NT2/D1 (cell line): ENCODE data around the gene DLK1.

ENCODE experiments used
- DNase-seq: peaks from one replicate; pipeline ENCODE4 v3.0.0-alpha.2; 2011; ENCODE audit warnings: low read depth, low spot score
- H3K27me3 ChIP-seq: 2 replicates; pipeline ENCODE4 v1.6.0; 2011; ENCODE audit warnings: mild to moderate bottlenecking; ENCODE audit not compliant: insufficient read length, insufficient read depth
- H3K36me3 ChIP-seq: 2 replicates; pipeline ENCODE4 v1.6.1; 2011; ENCODE audit warnings: mild to moderate bottlenecking, low read length, mixed read lengths; ENCODE audit not compliant: insufficient read depth, insufficient read length
- H3K4me1 ChIP-seq: 2 replicates; pipeline ENCODE4 v1.5.1; 2011; ENCODE audit not compliant: insufficient read depth, insufficient read length
- H3K4me3 ChIP-seq: 2 replicates; pipeline ENCODE4 v1.5.1; 2011; ENCODE audit warnings: low read depth; ENCODE audit not compliant: insufficient read length
- H3K9ac ChIP-seq: 2 replicates; pipeline ENCODE4 v1.6.0; 2011; ENCODE audit warnings: low read depth; ENCODE audit not compliant: insufficient read length
- H3K9me3 ChIP-seq: 2 replicates; pipeline ENCODE4 v1.5.1; 2011; ENCODE audit warnings: mild to moderate bottlenecking, low read length; ENCODE audit not compliant: insufficient read depth
- SUZ12 ChIP-seq: IDR thresholded peaks from 2 replicates; pipeline ENCODE4 v1.6.1; 2011; ENCODE audit not compliant: insufficient read length, insufficient read depth; ENCODE audit errors: extremely low read depth
- YY1 ChIP-seq: IDR thresholded peaks from 2 replicates; pipeline ENCODE4 v1.6.1; 2011; ENCODE audit not compliant: insufficient read length, insufficient read depth
- ZNF274 ChIP-seq: IDR thresholded peaks from 2 replicates; pipeline ENCODE4 v1.6.1; 2011; ENCODE audit warnings: mild to moderate bottlenecking, low read depth, low read length

Gene DLK1

GRCh38 chr14:100715803-100716202 lies 10.9 kb upstream of the DLK1 start:
- no peak for TF ChIP-seq ZNF274
- TF ChIP-seq YY1, result no peak
- no peak for TF ChIP-seq SUZ12
- no peaks in the 10 kb centered on the region for H3K27me3 ChIP-seq
- DNase-seq, result no peak
- H3K4me3 ChIP-seq, result no peak overlapping the region
- H3K4me1 ChIP-seq, result peaks cover 10% of the 10 kb centered on the region
- H3K9ac ChIP-seq, result no peak overlapping the region
- H3K36me3 ChIP-seq, result no peaks in the 10 kb centered on the region
- no peaks in the 10 kb centered on the region for H3K9me3 ChIP-seq

- no peak overlapping the region for H3K4me3 ChIP-seq
- DNase-seq, result no peak
- no peak overlapping the region for H3K9ac ChIP-seq
- no peak for TF ChIP-seq YY1
- no peak for TF ChIP-seq SUZ12
- TF ChIP-seq ZNF274, result no peak
- peaks cover 2% of the 10 kb centered on the region for H3K27me3 ChIP-seq
- no peaks in the 10 kb centered on the region for H3K9me3 ChIP-seq
- peaks cover 10% of the 10 kb centered on the region for H3K4me1 ChIP-seq
- no peaks in the 10 kb centered on the region for H3K36me3 ChIP-seq
These were observed 9.3 kb upstream of the DLK1 start for GRCh38 chr14:100717386-100717785.

GRCh38 chr14:100719976-100720520 lies 6.6 kb upstream of the DLK1 start:
- H3K27me3 ChIP-seq, result peaks cover 5% of the 10 kb centered on the region
- no peaks in the 10 kb centered on the region for H3K36me3 ChIP-seq
- H3K4me3 ChIP-seq, result no peak overlapping the region
- no peak for TF ChIP-seq YY1
- no peak for TF ChIP-seq ZNF274
- TF ChIP-seq SUZ12, result no peak
- DNase-seq, result no peak
- H3K9me3 ChIP-seq, result no peaks in the 10 kb centered on the region
- peaks cover 8% of the 10 kb centered on the region for H3K4me1 ChIP-seq
- H3K9ac ChIP-seq, result no peak overlapping the region

GRCh38 chr14:100721568-100721967 lies 5.1 kb upstream of the DLK1 start:
- Histone ChIP-seq H3K9ac (no peak overlapping the region), H3K9me3 (no peaks in the 10 kb centered on the region), H3K27me3 (peaks cover 19% of the 10 kb centered on the region), H3K36me3 (no peaks in the 10 kb centered on the region), H3K4me3 (no peak overlapping the region), H3K4me1 (peaks cover 12% of the 10 kb centered on the region)
- no peak for DNase-seq
- no peak for TF ChIP-seq ZNF274
- TF ChIP-seq YY1, result no peak
- no peak for TF ChIP-seq SUZ12

GRCh38 chr14:100722367-100722766 lies 4.3 kb upstream of the DLK1 start:
- no peak for DNase-seq
- TF ChIP-seq YY1 (no peak), SUZ12 (no peak), ZNF274 (no peak)
- H3K9me3 ChIP-seq, result no peaks in the 10 kb centered on the region
- H3K4me1 ChIP-seq, result peaks cover 12% of the 10 kb centered on the region
- H3K27me3 ChIP-seq, result peaks cover 26% of the 10 kb centered on the region
- no peaks in the 10 kb centered on the region for H3K36me3 ChIP-seq
- no peak overlapping the region for H3K4me3 ChIP-seq
- H3K9ac ChIP-seq, result no peak overlapping the region

- no peaks in the 10 kb centered on the region for H3K36me3 ChIP-seq
- no peak for DNase-seq
- peak overlapping the region; percentile 10 for H3K9ac ChIP-seq
- H3K9me3 ChIP-seq, result no peaks in the 10 kb centered on the region
- TF ChIP-seq SUZ12 (no peak), YY1 (no peak), ZNF274 (no peak)
- H3K4me3 ChIP-seq, result no peak overlapping the region
- peaks cover 15% of the 10 kb centered on the region for H3K4me1 ChIP-seq
- peaks cover 34% of the 10 kb centered on the region for H3K27me3 ChIP-seq
These were observed 3.4 kb upstream of the DLK1 start for GRCh38 chr14:100723135-100723829.

- Histone ChIP-seq H3K9me3 (no peaks in the 10 kb centered on the region), H3K9ac (no peak overlapping the region), H3K36me3 (no peaks in the 10 kb centered on the region), H3K4me3 (no peak overlapping the region), H3K27me3 (peaks cover 34% of the 10 kb centered on the region), H3K4me1 (peaks cover 15% of the 10 kb centered on the region)
- no peak for DNase-seq
- TF ChIP-seq ZNF274 (no peak), SUZ12 (no peak), YY1 (no peak)
These were observed 2.8 kb upstream of the DLK1 start for GRCh38 chr14:100723830-100724437.
